ENCODE measurements around the gene CEACAM1. TPM values are rescaled to one million over a fixed set of nuclear protein-coding genes. Genes with fewer than 3 reads are reported as not detected.

The CEACAM1 gene
- total RNA-seq, 1 experiment from 2014 or later: 1.5 TPM

DNA sequence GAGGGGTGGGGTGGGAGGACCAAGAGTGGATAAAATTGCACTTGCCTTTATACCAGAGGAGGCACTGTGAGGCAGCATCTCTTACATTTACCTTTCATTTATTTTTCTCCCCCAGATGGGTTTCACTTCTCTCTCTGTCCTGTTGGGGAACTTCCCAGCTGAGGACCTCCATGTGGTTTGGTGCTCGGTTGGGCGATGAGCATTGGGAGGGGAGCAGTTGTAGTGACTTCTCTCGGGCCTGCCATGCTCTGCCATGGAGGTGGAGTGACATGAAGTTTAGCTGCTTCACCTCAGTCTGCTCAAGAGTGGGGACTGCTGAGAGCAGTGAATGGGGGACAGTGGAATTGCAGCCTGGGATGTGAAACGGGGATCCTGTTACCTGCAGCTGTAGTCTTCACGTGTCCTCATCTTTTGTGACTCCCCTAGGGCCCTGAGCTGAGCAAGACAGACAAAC lies 62.4 kb downstream of the CEACAM1 start:
- H3K9me3 Mint-ChIP-seq: no peaks in the 10 kb centered on the region
- H3K4ac ChIP-seq (ENCODE audit: low read depth, low read length): no peak overlapping the region
- H3K27me3 Mint-ChIP-seq (ENCODE audit: low read depth): 0 out of 2 replicates have a peak, but pooled peaks cover 2% of the 10 kb centered on the region
- no peak overlapping the region for H3K56ac ChIP-seq (ENCODE audit: insufficient read length, low read depth, low read length)
- no CpG with 5 or more reads among the region's 5 CpGs for WGBS (ENCODE audit: extremely low coverage, insufficient read length, low lambda C conversion rate)
- no peaks in the 10 kb centered on the region for H3K9me3 ChIP-seq (ENCODE audit: control insufficient read depth, low read depth, low read length)
- H3T11ph ChIP-seq (ENCODE audit: low read length): no peak overlapping the region
- no peaks in the 10 kb centered on the region for H4K20me1 ChIP-seq (ENCODE audit: control insufficient read depth, insufficient read depth, insufficient read length)
- peaks cover 28 to 30% of the 10 kb centered on the region in 2 experiments for H3K4me1 Mint-ChIP-seq
- H2BK12ac ChIP-seq (ENCODE audit: insufficient read length, low read depth, low read length): no peak overlapping the region
- H2AFZ ChIP-seq (ENCODE audit: low read length): no peak overlapping the region
- no peak overlapping the region for H3K23ac ChIP-seq (ENCODE audit: insufficient read length, low read depth, low read length)
- H3K4me2 ChIP-seq (ENCODE audit: insufficient read depth, insufficient read length, low read length): no peak overlapping the region
- H3K9ac ChIP-seq (ENCODE audit: extremely low read depth, insufficient read length, low read length): no peak overlapping the region
- H3K4me1 ChIP-seq (ENCODE audit: insufficient read depth, low read length): peaks cover 8% of the 10 kb centered on the region; the same call in 1 of the 2 replicates
- peaks cover 0 to 3% (median 0%) of the 10 kb centered on the region in 3 experiments; a peak in 1 of 7 replicates for H3K36me3 Mint-ChIP-seq (ENCODE audit: insufficient read depth in 1 of 3, low read depth in 3 of 3)
- no peak overlapping the region for H4K8ac ChIP-seq (replicated peaks; ENCODE audit: insufficient read length, low read depth, low read length)
- H2AK5ac ChIP-seq (ENCODE audit: insufficient read length, low read length): no peak overlapping the region
- H2BK15ac ChIP-seq (ENCODE audit: low read depth, low read length): no peak overlapping the region
- H3K23me2 ChIP-seq (ENCODE audit: insufficient read length, low read depth, low read length, poor library complexity, severe bottlenecking): no peaks in the 10 kb centered on the region
- TF ChIP-seq, protein P1, sequence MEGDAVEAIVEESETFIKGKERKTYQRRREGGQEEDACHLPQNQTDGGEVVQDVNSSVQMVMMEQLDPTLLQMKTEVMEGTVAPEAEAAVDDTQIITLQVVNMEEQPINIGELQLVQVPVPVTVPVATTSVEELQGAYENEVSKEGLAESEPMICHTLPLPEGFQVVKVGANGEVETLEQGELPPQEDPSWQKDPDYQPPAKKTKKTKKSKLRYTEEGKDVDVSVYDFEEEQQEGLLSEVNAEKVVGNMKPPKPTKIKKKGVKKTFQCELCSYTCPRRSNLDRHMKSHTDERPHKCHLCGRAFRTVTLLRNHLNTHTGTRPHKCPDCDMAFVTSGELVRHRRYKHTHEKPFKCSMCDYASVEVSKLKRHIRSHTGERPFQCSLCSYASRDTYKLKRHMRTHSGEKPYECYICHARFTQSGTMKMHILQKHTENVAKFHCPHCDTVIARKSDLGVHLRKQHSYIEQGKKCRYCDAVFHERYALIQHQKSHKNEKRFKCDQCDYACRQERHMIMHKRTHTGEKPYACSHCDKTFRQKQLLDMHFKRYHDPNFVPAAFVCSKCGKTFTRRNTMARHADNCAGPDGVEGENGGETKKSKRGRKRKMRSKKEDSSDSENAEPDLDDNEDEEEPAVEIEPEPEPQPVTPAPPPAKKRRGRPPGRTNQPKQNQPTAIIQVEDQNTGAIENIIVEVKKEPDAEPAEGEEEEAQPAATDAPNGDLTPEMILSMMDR (conservative IDR thresholded peaks at IDR 0.05): peak; percentile 30; the same call in 1 of the 3 replicates
- no peak overlapping the region for H2BK5ac ChIP-seq (ENCODE audit: insufficient read length, low read length)
- H4K5ac ChIP-seq (ENCODE audit: insufficient read length, low read depth, low read length): no peak overlapping the region
- H3K27ac Mint-ChIP-seq: peak overlapping the region in 2 of 3 experiments; percentile 33 to 74; a peak in 3 of 7 replicates
- H3K27ac ChIP-seq (ENCODE audit: insufficient read length, low read depth, low read length): no peak overlapping the region
- H3K79me2 ChIP-seq (ENCODE audit: insufficient read depth, low read length): no peaks in the 10 kb centered on the region
- H3K27me3 ChIP-seq (ENCODE audit: insufficient read depth, low read length): no peaks in the 10 kb centered on the region
- no peak overlapping the region for H3K4me3 Mint-ChIP-seq
- no peak overlapping the region for H4K91ac ChIP-seq (ENCODE audit: insufficient read length, low read depth, low read length)
- no peak overlapping the region; the same call in 1 of the 2 replicates for H3K14ac ChIP-seq (ENCODE audit: insufficient read depth, low read length)
- H3K79me1 ChIP-seq (ENCODE audit: insufficient read depth, low read depth, low read length, poor library complexity, severe bottlenecking): no peaks in the 10 kb centered on the region
- H3K18ac ChIP-seq (ENCODE audit: insufficient read length, low read depth, low read length): no peak overlapping the region
- no peak overlapping the region for H2BK20ac ChIP-seq (ENCODE audit: low read depth, low read length, poor library complexity, severe bottlenecking)
- H2BK120ac ChIP-seq (ENCODE audit: low read depth, low read length, poor library complexity, severe bottlenecking): no peak overlapping the region
- no peak for DNase-seq
